Ovary (tissue), 3 donors: ENCODE data around the gene DNAH9.

ENCODE experiments used
- EP300 ChIP-seq: sonication (generic); formaldehyde crosslinking; IDR thresholded peaks from one replicate; pipeline ENCODE4 v1.6.1; 2017; ENCODE audit warnings: antibody characterized with exemption
- POLR2A ChIP-seq: fragments of 450-650 bp; IDR thresholded peaks from one replicate; pipeline ENCODE4 v1.6.1; 2017; ENCODE audit warnings: antibody characterized with exemption, mild to moderate bottlenecking, moderate library complexity
- TF ChIP-seq, protein P1 (sequence below), 3 donors: fragments of 450-650 bp in 2 of 3; fragments of 200-600 bp in 1 of 3; IDR thresholded peaks; one replicate each; pipeline versions ENCODE4 v1.5.1 to v1.8.0; 2016 to 2022; ENCODE audit warnings: antibody characterized with exemption in 3 of 3, mild to moderate bottlenecking in 1 of 3
- donor health status: DM: no; HTN: no; CAD: no.

DNA sequence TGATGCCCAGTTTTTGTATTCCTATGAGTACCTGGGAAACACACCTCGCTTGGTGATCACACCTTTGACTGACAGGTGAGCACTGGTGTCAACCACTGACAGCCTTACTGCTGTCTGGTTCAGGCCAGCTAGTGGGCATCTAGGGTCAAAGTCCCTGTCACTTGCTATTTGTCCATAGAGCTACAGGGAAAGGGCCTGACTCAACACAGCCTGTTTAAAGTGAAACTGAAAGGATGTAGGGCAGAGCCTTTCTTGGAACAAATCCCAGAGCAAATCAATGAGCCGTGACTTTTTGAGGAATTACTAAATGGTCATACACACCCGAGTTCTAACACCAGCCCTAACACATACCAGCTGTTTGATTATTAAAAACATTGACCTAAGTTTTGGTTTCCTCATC lies 106.8 kb downstream of the DNAH9 start:
- TF ChIP-seq POLR2A (no peak), EP300 (no peak)
- TF ChIP-seq, protein P1, sequence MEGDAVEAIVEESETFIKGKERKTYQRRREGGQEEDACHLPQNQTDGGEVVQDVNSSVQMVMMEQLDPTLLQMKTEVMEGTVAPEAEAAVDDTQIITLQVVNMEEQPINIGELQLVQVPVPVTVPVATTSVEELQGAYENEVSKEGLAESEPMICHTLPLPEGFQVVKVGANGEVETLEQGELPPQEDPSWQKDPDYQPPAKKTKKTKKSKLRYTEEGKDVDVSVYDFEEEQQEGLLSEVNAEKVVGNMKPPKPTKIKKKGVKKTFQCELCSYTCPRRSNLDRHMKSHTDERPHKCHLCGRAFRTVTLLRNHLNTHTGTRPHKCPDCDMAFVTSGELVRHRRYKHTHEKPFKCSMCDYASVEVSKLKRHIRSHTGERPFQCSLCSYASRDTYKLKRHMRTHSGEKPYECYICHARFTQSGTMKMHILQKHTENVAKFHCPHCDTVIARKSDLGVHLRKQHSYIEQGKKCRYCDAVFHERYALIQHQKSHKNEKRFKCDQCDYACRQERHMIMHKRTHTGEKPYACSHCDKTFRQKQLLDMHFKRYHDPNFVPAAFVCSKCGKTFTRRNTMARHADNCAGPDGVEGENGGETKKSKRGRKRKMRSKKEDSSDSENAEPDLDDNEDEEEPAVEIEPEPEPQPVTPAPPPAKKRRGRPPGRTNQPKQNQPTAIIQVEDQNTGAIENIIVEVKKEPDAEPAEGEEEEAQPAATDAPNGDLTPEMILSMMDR (IDR thresholded peaks at IDR 0.05): no peak
